ENCODE data around the gene MSRB3. TPM values are rescaled to one million over a fixed set of nuclear protein-coding genes. Genes with fewer than 3 reads are reported as not detected.

Gene MSRB3
- total and polyA plus RNA-seq, 2 experiments from 2014 or later: 0.95 to 1.7 TPM

DNA sequence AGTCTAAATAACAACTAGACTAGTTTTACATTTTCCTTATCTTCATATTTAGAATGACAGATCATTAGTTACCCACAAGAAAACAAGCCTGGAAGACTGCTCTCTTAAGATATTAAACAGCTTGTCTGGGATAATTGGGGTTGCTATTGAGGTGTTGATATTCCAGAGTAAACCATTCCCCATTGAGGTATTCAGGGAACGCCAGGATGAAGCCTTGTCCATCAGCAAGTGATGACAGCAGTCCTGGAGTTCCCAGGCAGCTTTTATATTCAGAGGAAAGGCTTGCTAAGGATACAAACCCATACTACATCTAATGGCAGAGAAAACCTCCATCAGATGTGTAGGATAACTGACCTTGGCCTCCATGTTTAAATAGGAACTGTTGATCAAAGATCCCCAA, 168.4 kb downstream of the MSRB3 start (continued):
- TF ChIP-seq REST (IDR thresholded peaks at IDR 0.05; ENCODE audit: unreplicated experiment): no peak
- no peak for TF ChIP-seq ZNF331 (CRISPR knock-in tag; IDR thresholded peaks at IDR 0.05; ENCODE audit: low read depth)

DNA sequence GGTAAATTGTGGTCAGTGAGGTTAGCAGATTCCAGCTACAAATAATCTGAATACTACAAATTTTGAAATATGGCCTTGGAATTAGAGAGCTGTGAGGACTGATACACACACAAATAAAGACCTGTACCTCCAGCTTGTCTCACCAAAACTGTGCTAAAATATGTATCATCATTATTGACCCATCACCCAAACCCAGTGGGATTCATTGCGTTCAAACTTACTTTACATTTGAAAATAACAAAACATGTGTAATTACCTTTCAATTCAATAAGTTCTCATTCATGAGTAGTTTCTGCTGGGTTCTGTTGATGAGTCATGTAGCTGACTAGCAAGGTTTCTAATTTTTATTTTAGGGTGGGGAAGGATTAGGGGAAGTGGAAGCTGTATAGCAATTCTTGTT, 170.9 kb downstream of the MSRB3 start:
- H3K79me2 ChIP-seq (replicated peaks; ENCODE audit: insufficient read depth): no peaks in the 10 kb centered on the region
- H4K20me1 ChIP-seq (replicated peaks; ENCODE audit: insufficient read depth): no peaks in the 10 kb centered on the region
- no peaks in the 10 kb centered on the region for H3K9me3 Mint-ChIP-seq
- H3K27me3 ChIP-seq (ENCODE audit: insufficient read depth): no peaks in the 10 kb centered on the region
- H3K27ac Mint-ChIP-seq: no peak overlapping the region
- no peaks in the 10 kb centered on the region for H3K9me2 ChIP-seq (ENCODE audit: insufficient read depth)
- H3K4me2 ChIP-seq: no peak overlapping the region
- no peaks in the 10 kb centered on the region for H3F3A ChIP-seq (replicated peaks; ENCODE audit: low read depth)
- H3K36me3 ChIP-seq (ENCODE audit: insufficient read depth): no peaks in the 10 kb centered on the region
- DNase-seq (ENCODE audit: low spot score) (no peak), ATAC-seq (no peak)
- no peak overlapping the region for H3K27ac ChIP-seq (ENCODE audit: low read depth)
- H3K4me3 ChIP-seq: no peak overlapping the region
- H3K4me3 Mint-ChIP-seq: no peak overlapping the region
- H3K36me3 Mint-ChIP-seq (ENCODE audit: low read depth): no peaks in the 10 kb centered on the region
- H3K27me3 Mint-ChIP-seq (ENCODE audit: insufficient read depth, low read depth, poor library complexity): no peaks in the 10 kb centered on the region
- peaks cover 2% of the 10 kb centered on the region; the same call in 2 of the 3 replicates for H3K4me1 Mint-ChIP-seq
- H2AFZ ChIP-seq: no peak overlapping the region
- TF ChIP-seq JUNB (IDR thresholded peaks at IDR 0.05; ENCODE audit: unreplicated experiment) (no peak), STAT1 (IDR thresholded peaks at IDR 0.05; ENCODE audit: unreplicated experiment) (no peak), POLR2AphosphoS5 (IDR thresholded peaks at IDR 0.05; ENCODE audit: low read depth) (no peak), REST (IDR thresholded peaks at IDR 0.05; ENCODE audit: unreplicated experiment) (no peak), ZNF114 (CRISPR knock-in tag; IDR thresholded peaks at IDR 0.05) (no peak), EZH2phosphoT487 (IDR thresholded peaks at IDR 0.05; ENCODE audit: unreplicated experiment) (no peak), CREB1 (CRISPR knock-in tag; IDR thresholded peaks at IDR 0.05; ENCODE audit: low read depth) (no peak)
- TF ChIP-seq, protein P1, sequence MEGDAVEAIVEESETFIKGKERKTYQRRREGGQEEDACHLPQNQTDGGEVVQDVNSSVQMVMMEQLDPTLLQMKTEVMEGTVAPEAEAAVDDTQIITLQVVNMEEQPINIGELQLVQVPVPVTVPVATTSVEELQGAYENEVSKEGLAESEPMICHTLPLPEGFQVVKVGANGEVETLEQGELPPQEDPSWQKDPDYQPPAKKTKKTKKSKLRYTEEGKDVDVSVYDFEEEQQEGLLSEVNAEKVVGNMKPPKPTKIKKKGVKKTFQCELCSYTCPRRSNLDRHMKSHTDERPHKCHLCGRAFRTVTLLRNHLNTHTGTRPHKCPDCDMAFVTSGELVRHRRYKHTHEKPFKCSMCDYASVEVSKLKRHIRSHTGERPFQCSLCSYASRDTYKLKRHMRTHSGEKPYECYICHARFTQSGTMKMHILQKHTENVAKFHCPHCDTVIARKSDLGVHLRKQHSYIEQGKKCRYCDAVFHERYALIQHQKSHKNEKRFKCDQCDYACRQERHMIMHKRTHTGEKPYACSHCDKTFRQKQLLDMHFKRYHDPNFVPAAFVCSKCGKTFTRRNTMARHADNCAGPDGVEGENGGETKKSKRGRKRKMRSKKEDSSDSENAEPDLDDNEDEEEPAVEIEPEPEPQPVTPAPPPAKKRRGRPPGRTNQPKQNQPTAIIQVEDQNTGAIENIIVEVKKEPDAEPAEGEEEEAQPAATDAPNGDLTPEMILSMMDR (conservative IDR thresholded peaks at IDR 0.05; ENCODE audit: low read depth in 2 of 2): no peak
- no peaks in the 10 kb centered on the region for H3K4me1 ChIP-seq (ENCODE audit: insufficient read depth)
